ENCODE data around the gene ECHS1. TPM values are rescaled to one million over a fixed set of nuclear protein-coding genes. Genes with fewer than 3 reads are reported as not detected.
A peak's percentile ranks its signal among the peaks of the same experiment; 100 is the strongest.
"Not testable (repeated sequence)": the region's sequence is repeated elsewhere in the genome, so short reads cannot be mapped to it uniquely, and the experiment has no call there.

The ECHS1 gene
- polyA plus RNA-seq, 1 donor from 2014 or later: 122 TPM

- Histone ChIP-seq H3K27ac (ENCODE audit: low read length) (no peak overlapping the region), H3K9me2 (ENCODE audit: insufficient read depth, low read length) (no peaks in the 10 kb centered on the region), H3K4me2 (ENCODE audit: low read length) (no peak overlapping the region), H3F3A (ENCODE audit: insufficient read depth, low read length, poor library complexity, severe bottlenecking) (no peaks in the 10 kb centered on the region), H3K27me3 (ENCODE audit: insufficient read depth, low read depth, low read length) (peaks cover 25% of the 10 kb centered on the region), H3K4me3 (ENCODE audit: low read length) (peak overlapping the region; percentile 58), H3K36me3 (ENCODE audit: insufficient read depth, low read length) (no peaks in the 10 kb centered on the region), H4K20me1 (ENCODE audit: insufficient read depth) (no peaks in the 10 kb centered on the region), H2AFZ (ENCODE audit: low read depth, low read length) (no peak overlapping the region), H3K9ac (ENCODE audit: low read length) (no peak overlapping the region), H3K79me2 (replicated peaks; ENCODE audit: insufficient read depth, low read length) (no peaks in the 10 kb centered on the region), H3K9me3 (ENCODE audit: low read length) (no peaks in the 10 kb centered on the region)
- TF ChIP-seq TAF1 (IDR thresholded peaks at IDR 0.05; ENCODE audit: low read depth): no peak
- no peak for TF ChIP-seq SMC3 (conservative IDR thresholded peaks at IDR 0.05; ENCODE audit: poor library complexity)
- no peak for TF ChIP-seq MXI1 (conservative IDR thresholded peaks at IDR 0.05; ENCODE audit: poor library complexity, severe bottlenecking)
Observed at GRCh38 chr10:133324857-133325260, 48.3 kb downstream of the ECHS1 start.

GRCh38 chr10:133324198-133324792 lies 48.9 kb downstream of the ECHS1 start:
- H3K36me3 ChIP-seq (ENCODE audit: insufficient read depth, low read length): no peaks in the 10 kb centered on the region
- no peaks in the 10 kb centered on the region for H3K9me2 ChIP-seq (ENCODE audit: insufficient read depth, low read length)
- TF ChIP-seq RAD21 (conservative IDR thresholded peaks at IDR 0.05): no peak
- no peak for TF ChIP-seq TAF1 (IDR thresholded peaks at IDR 0.05; ENCODE audit: low read depth)
- TF ChIP-seq, protein P1, sequence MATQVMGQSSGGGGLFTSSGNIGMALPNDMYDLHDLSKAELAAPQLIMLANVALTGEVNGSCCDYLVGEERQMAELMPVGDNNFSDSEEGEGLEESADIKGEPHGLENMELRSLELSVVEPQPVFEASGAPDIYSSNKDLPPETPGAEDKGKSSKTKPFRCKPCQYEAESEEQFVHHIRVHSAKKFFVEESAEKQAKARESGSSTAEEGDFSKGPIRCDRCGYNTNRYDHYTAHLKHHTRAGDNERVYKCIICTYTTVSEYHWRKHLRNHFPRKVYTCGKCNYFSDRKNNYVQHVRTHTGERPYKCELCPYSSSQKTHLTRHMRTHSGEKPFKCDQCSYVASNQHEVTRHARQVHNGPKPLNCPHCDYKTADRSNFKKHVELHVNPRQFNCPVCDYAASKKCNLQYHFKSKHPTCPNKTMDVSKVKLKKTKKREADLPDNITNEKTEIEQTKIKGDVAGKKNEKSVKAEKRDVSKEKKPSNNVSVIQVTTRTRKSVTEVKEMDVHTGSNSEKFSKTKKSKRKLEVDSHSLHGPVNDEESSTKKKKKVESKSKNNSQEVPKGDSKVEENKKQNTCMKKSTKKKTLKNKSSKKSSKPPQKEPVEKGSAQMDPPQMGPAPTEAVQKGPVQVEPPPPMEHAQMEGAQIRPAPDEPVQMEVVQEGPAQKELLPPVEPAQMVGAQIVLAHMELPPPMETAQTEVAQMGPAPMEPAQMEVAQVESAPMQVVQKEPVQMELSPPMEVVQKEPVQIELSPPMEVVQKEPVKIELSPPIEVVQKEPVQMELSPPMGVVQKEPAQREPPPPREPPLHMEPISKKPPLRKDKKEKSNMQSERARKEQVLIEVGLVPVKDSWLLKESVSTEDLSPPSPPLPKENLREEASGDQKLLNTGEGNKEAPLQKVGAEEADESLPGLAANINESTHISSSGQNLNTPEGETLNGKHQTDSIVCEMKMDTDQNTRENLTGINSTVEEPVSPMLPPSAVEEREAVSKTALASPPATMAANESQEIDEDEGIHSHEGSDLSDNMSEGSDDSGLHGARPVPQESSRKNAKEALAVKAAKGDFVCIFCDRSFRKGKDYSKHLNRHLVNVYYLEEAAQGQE (IDR thresholded peaks at IDR 0.05; ENCODE audit: borderline replicate concordance): no peak
- no peak for TF ChIP-seq EZH2 (IDR thresholded peaks at IDR 0.05; ENCODE audit: borderline replicate concordance, insufficient read depth, low read length, poor library complexity, severe bottlenecking)
- TF ChIP-seq POLR2AphosphoS5 (IDR thresholded peaks at IDR 0.05): no peak
- no peak for TF ChIP-seq MXI1 (conservative IDR thresholded peaks at IDR 0.05; ENCODE audit: poor library complexity, severe bottlenecking)
- TF ChIP-seq EP300 (conservative IDR thresholded peaks at IDR 0.05; ENCODE audit: poor library complexity, severe bottlenecking): no peak
- TF ChIP-seq, protein P2, sequence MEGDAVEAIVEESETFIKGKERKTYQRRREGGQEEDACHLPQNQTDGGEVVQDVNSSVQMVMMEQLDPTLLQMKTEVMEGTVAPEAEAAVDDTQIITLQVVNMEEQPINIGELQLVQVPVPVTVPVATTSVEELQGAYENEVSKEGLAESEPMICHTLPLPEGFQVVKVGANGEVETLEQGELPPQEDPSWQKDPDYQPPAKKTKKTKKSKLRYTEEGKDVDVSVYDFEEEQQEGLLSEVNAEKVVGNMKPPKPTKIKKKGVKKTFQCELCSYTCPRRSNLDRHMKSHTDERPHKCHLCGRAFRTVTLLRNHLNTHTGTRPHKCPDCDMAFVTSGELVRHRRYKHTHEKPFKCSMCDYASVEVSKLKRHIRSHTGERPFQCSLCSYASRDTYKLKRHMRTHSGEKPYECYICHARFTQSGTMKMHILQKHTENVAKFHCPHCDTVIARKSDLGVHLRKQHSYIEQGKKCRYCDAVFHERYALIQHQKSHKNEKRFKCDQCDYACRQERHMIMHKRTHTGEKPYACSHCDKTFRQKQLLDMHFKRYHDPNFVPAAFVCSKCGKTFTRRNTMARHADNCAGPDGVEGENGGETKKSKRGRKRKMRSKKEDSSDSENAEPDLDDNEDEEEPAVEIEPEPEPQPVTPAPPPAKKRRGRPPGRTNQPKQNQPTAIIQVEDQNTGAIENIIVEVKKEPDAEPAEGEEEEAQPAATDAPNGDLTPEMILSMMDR (IDR thresholded peaks at IDR 0.05; ENCODE audit: poor library complexity, severe bottlenecking): no peak
- no peak for TF ChIP-seq SMC3 (conservative IDR thresholded peaks at IDR 0.05; ENCODE audit: poor library complexity)
- H3K4me3 ChIP-seq (ENCODE audit: low read length): no peak overlapping the region
- no peak overlapping the region for H2AFZ ChIP-seq (ENCODE audit: low read depth, low read length)
- H3K9me3 ChIP-seq (ENCODE audit: low read length): no peaks in the 10 kb centered on the region
- H3K4me2 ChIP-seq (ENCODE audit: low read length): no peak overlapping the region
- H4K20me1 ChIP-seq (ENCODE audit: insufficient read depth): no peaks in the 10 kb centered on the region
- no peak overlapping the region for H3K9ac ChIP-seq (ENCODE audit: low read length)
- H3K27me3 ChIP-seq (ENCODE audit: insufficient read depth, low read depth, low read length): peaks cover 25% of the 10 kb centered on the region
- no peaks in the 10 kb centered on the region for H3F3A ChIP-seq (ENCODE audit: insufficient read depth, low read length, poor library complexity, severe bottlenecking)
- H3K27ac ChIP-seq (ENCODE audit: low read length): no peak overlapping the region
- H3K79me2 ChIP-seq (replicated peaks; ENCODE audit: insufficient read depth, low read length): no peaks in the 10 kb centered on the region

DNA sequence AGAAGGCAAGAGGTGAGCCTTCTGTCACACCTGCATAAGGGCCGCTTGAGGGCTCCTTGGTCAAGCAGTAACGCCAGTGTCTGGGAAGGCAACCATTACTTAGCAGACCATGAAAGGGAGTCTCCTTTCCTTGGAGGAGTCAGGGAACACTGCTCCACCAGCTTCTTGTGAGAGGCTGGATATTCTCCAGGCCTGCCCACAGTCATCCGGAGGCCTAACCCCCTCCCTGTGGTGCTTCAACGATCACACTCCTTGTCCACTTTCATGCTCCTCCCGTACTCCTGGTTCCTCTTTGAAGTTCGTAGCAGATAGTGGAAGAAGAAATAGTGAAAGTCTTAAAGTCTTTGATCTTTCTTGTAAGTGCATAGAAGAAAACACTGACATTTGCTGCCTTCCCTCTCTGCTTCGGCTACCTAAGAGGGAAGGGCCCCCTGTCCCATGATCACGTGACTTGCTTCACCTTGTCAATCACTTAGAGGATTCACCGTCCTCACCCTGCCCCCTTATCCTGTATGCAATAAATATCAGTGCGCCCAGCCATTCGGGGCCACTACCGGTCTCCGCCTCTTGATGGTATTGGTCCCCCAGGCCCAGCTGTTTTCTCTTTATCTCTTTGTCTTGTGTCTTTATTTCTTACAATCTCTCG lies 51.0 kb downstream of the ECHS1 start:
- H3K9me3 ChIP-seq (ENCODE audit: low read length): not testable (repeated sequence)

GRCh38 chr10:133320852-133321422 lies 52.2 kb downstream of the ECHS1 start:
- H3K27ac ChIP-seq (ENCODE audit: low read length); H3K36me3 ChIP-seq (ENCODE audit: insufficient read depth, low read length); H2AFZ ChIP-seq (ENCODE audit: low read depth, low read length); H3K9me3 ChIP-seq (ENCODE audit: low read length); H3K4me2 ChIP-seq (ENCODE audit: low read length); H3K9me2 ChIP-seq (ENCODE audit: insufficient read depth, low read length); H3K79me2 ChIP-seq (replicated peaks; ENCODE audit: insufficient read depth, low read length); H4K20me1 ChIP-seq (ENCODE audit: insufficient read depth); H3F3A ChIP-seq (ENCODE audit: insufficient read depth, low read length, poor library complexity, severe bottlenecking); H3K4me3 ChIP-seq (ENCODE audit: low read length); H3K9ac ChIP-seq (ENCODE audit: low read length): not testable (repeated sequence)
- peaks cover 11% of the 10 kb centered on the region for H3K27me3 ChIP-seq (ENCODE audit: insufficient read depth, low read depth, low read length)

More for the DNA sequence above, 51.0 kb downstream of the ECHS1 start:
- H3K9ac ChIP-seq (ENCODE audit: low read length); H3F3A ChIP-seq (ENCODE audit: insufficient read depth, low read length, poor library complexity, severe bottlenecking); H3K4me3 ChIP-seq (ENCODE audit: low read length); H3K27ac ChIP-seq (ENCODE audit: low read length); H3K36me3 ChIP-seq (ENCODE audit: insufficient read depth, low read length); H3K9me2 ChIP-seq (ENCODE audit: insufficient read depth, low read length); H4K20me1 ChIP-seq (ENCODE audit: insufficient read depth); H2AFZ ChIP-seq (ENCODE audit: low read depth, low read length); H3K4me2 ChIP-seq (ENCODE audit: low read length); H3K79me2 ChIP-seq (replicated peaks; ENCODE audit: insufficient read depth, low read length): not testable (repeated sequence)
- H3K27me3 ChIP-seq (ENCODE audit: insufficient read depth, low read depth, low read length): peaks cover 24% of the 10 kb centered on the region

Measured in neural cell (in vitro differentiated cells).